HepG2 (cell line): Measurements from ENCODE around the gene FAM114A1. TPM values are rescaled to one million over a fixed set of nuclear protein-coding genes. Genes with fewer than 3 reads are reported as not detected.

Experiments
- ATF7 ChIP-seq, 2 experiments: fragments of 450-650 bp in 1 of 2; sonication (generic) in 1 of 2; formaldehyde crosslinking in 1 of 2; IDR thresholded peaks; 2 replicates each; pipeline versions ENCODE4 v1.4.0 to v1.6.1; 2016 to 2020; ENCODE audit warnings: antibody characterized with exemption in 1 of 2, mild to moderate bottlenecking in 1 of 2, missing genetic modification reagents in 1 of 2
- GATA4 ChIP-seq: sonication (generic); IDR thresholded peaks from 2 replicates; pipeline ENCODE4 v1.6.1; 2016; ENCODE audit warnings: antibody characterized with exemption, low read depth, borderline replicate concordance
- HCFC1 ChIP-seq: fragments of 150-350 bp; IDR thresholded peaks from 2 replicates; pipeline ENCODE4 v1.6.1; 2014; ENCODE audit warnings: low read depth, low read length
- KDM3A ChIP-seq: IDR thresholded peaks from 2 replicates; pipeline ENCODE4 v1.6.1; 2018; ENCODE audit warnings: low read depth, missing compliant biosample characterization
- SCMH1 ChIP-seq: sonication (generic); formaldehyde crosslinking; IDR thresholded peaks from 2 replicates; pipeline ENCODE4 v1.9.0; 2021; ENCODE audit warnings: missing genetic modification reagents, mild to moderate bottlenecking, borderline replicate concordance
- SMAD3 ChIP-seq: sonication (generic); formaldehyde crosslinking; IDR thresholded peaks from 2 replicates; pipeline ENCODE4 v1.4.0; 2020; ENCODE audit warnings: missing genetic modification reagents
- TBP ChIP-seq: sonication (generic); formaldehyde crosslinking; IDR thresholded peaks from 2 replicates; pipeline ENCODE4 v1.5.0; 2020; ENCODE audit warnings: missing genetic modification reagents
- ZNF230 ChIP-seq: sonication (generic); formaldehyde crosslinking; IDR thresholded peaks from 2 replicates; pipeline ENCODE4 v1.4.0; 2020; ENCODE audit warnings: mild to moderate bottlenecking, missing genetic modification reagents
- ZNF274 ChIP-seq: sonication (generic); formaldehyde crosslinking; IDR thresholded peaks from 2 replicates; pipeline ENCODE4 v1.5.1; 2020; ENCODE audit warnings: mild to moderate bottlenecking, missing genetic modification reagents
- ZNF354B ChIP-seq: sonication (generic); formaldehyde crosslinking; IDR thresholded peaks from 2 replicates; pipeline ENCODE4 v1.8.0; 2022; ENCODE audit warnings: mild to moderate bottlenecking, missing genetic modification reagents
- ZNF432 ChIP-seq: sonication (generic); formaldehyde crosslinking; IDR thresholded peaks from 2 replicates; pipeline ENCODE4 v1.5.0; 2020; ENCODE audit warnings: missing genetic modification reagents, mild to moderate bottlenecking, borderline replicate concordance
- ZNF615 ChIP-seq: sonication (generic); formaldehyde crosslinking; IDR thresholded peaks from 2 replicates; pipeline ENCODE4 v1.5.0; 2020; ENCODE audit warnings: mild to moderate bottlenecking, missing genetic modification reagents, borderline replicate concordance
- polyA plus RNA-seq, 8 experiments: library from polyadenylated mRNA; depleted of rRNA in 3 of 8; stranded (reverse) in 7 of 8; unstranded in 1 of 8; fragments of >200 nt; fragmentation: Illumina TruSeq in 4 of 8; extraction: Trizol in 4 of 8; gene quantifications; 2 replicates each; pipeline versions ENCODE4 v1.2.1 to v1.2.3, GENCODE V29; 2011 to 2016; ENCODE audit warnings: low read depth in 4 of 8, missing spikeins in 1 of 8, mixed read lengths in 1 of 8; ENCODE audit not compliant: insufficient read depth in 1 of 8
- total RNA-seq, 5 experiments: library from RNA; depleted of rRNA; stranded (reverse); fragments of >200 nt; fragmentation: Illumina TruSeq; extraction: Trizol; gene quantifications; 2 replicates each; pipeline ENCODE4 v1.2.3, GENCODE V29; 2016; ENCODE audit warnings: low read depth in 1 of 5
- TF ChIP-seq, protein P1 (sequence below): sonication (generic); formaldehyde crosslinking; IDR thresholded peaks from 2 replicates; pipeline ENCODE4 v1.5.1; 2020; ENCODE audit warnings: mild to moderate bottlenecking, missing genetic modification reagents, moderate library complexity

FAM114A1 gene
- total and polyA plus RNA-seq, 2 of the 13 experiments (the other 11 are each of a cell fraction or from before 2014, with no cell fraction given), result 61.0 to 76.9 TPM

DNA sequence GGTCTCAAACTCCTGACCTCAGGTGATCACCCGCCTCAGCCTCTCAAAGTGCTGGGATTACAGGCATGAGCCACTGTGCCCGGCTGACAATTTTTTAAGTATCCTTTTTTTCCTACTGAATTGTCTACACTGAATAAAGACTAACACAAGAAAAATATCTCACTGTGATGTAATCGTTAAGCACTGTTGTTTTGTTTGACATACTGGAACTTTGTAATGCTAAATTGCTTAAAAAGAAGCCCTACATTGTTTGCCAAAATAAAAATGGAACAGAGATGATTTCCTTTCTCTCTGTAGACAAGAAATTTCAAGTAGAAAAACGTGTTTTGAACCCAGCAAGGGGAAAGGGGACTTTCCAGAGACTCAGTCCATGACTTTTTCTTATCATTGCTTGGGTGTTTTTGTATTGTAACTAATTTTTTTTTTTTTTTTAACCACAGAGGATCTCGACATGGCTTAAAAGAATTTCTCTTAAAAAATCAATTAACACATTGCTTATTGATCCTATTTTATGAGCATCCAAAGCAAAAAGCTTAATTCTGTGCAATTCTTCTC lies 89.7 kb downstream of the FAM114A1 start (continued):
- TF ChIP-seq, protein P1, sequence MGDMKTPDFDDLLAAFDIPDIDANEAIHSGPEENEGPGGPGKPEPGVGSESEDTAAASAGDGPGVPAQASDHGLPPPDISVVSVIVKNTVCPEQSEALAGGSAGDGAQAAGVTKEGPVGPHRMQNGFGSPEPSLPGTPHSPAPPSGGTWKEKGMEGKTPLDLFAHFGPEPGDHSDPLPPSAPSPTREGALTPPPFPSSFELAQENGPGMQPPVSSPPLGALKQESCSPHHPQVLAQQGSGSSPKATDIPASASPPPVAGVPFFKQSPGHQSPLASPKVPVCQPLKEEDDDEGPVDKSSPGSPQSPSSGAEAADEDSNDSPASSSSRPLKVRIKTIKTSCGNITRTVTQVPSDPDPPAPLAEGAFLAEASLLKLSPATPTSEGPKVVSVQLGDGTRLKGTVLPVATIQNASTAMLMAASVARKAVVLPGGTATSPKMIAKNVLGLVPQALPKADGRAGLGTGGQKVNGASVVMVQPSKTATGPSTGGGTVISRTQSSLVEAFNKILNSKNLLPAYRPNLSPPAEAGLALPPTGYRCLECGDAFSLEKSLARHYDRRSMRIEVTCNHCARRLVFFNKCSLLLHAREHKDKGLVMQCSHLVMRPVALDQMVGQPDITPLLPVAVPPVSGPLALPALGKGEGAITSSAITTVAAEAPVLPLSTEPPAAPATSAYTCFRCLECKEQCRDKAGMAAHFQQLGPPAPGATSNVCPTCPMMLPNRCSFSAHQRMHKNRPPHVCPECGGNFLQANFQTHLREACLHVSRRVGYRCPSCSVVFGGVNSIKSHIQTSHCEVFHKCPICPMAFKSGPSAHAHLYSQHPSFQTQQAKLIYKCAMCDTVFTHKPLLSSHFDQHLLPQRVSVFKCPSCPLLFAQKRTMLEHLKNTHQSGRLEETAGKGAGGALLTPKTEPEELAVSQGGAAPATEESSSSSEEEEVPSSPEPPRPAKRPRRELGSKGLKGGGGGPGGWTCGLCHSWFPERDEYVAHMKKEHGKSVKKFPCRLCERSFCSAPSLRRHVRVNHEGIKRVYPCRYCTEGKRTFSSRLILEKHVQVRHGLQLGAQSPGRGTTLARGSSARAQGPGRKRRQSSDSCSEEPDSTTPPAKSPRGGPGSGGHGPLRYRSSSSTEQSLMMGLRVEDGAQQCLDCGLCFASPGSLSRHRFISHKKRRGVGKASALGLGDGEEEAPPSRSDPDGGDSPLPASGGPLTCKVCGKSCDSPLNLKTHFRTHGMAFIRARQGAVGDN (CRISPR knock-in tag), result no peak
- TF ChIP-seq ZNF230 (CRISPR knock-in tag) (no peak), TBP (CRISPR knock-in tag) (no peak), GATA4 (no peak), SMAD3 (no peak), ATF7 (IDR thresholded peaks at IDR 0.05) (no peak), ATF7 (CRISPR knock-in tag; IDR thresholded peaks at IDR 0.05) (no peak), HCFC1 (no peak), ZNF432 (no peak), SCMH1 (CRISPR knock-in tag) (no peak), ZNF354B (CRISPR knock-in tag) (no peak), KDM3A (no peak), ZNF274 (CRISPR knock-in tag) (no peak), ZNF615 (CRISPR knock-in tag) (no peak)
